BLaER1 treated with 17β-estradiol and CSF1 and Interleukin-3, amounts not matched to agents 10 nM and 100 nM (cell line): ENCODE data around the gene HOMEZ.
A peak's percentile ranks its signal among the peaks of the same experiment; 100 is the strongest.
"Not testable (repeated sequence)": the region's sequence is repeated elsewhere in the genome, so short reads cannot be mapped to it uniquely, and the experiment has no call there.

Experiments
- H3K27ac ChIP-seq, 11 experiments: shearing (Covaris generic); formaldehyde crosslinking; 2 replicates each; pipeline ENCODE4 v1.8.1; 2022
- H3K27me3 ChIP-seq, 11 experiments: shearing (Covaris generic); formaldehyde crosslinking; 2 replicates each; pipeline ENCODE4 v1.8.1; 2022
- H3K36me3 ChIP-seq, 11 experiments: shearing (Covaris generic); formaldehyde crosslinking; 2 replicates each; pipeline ENCODE4 v1.8.1; 2022
- H3K4me1 ChIP-seq, 10 experiments: shearing (Covaris generic); formaldehyde crosslinking; 2 replicates each; pipeline ENCODE4 v1.8.1; 2022
- H3K4me2 ChIP-seq, 11 experiments: shearing (Covaris generic); formaldehyde crosslinking; 2 replicates each; pipeline ENCODE4 v1.8.1; 2022
- H3K4me3 ChIP-seq, 10 experiments: shearing (Covaris generic); formaldehyde crosslinking; 2 replicates each; pipeline ENCODE4 v1.8.1; 2022
- H3K9ac ChIP-seq, 11 experiments: shearing (Covaris generic); formaldehyde crosslinking; 2 replicates each; pipeline ENCODE4 v1.8.1; 2022
- H3K9me3 ChIP-seq, 11 experiments: shearing (Covaris generic); formaldehyde crosslinking; replicated peaks in 1 of 11; 2 replicates each; pipeline ENCODE4 v1.8.1; 2022
- H4K20me1 ChIP-seq, 11 experiments: shearing (Covaris generic); formaldehyde crosslinking; 2 replicates each; pipeline ENCODE4 v1.8.1; 2022
- Cebpa-rat ChIP-seq, 11 experiments: shearing (Covaris generic); IDR thresholded peaks; 2 replicates each; pipeline ENCODE4 v1.8.1; 2022

HOMEZ gene

DNA sequence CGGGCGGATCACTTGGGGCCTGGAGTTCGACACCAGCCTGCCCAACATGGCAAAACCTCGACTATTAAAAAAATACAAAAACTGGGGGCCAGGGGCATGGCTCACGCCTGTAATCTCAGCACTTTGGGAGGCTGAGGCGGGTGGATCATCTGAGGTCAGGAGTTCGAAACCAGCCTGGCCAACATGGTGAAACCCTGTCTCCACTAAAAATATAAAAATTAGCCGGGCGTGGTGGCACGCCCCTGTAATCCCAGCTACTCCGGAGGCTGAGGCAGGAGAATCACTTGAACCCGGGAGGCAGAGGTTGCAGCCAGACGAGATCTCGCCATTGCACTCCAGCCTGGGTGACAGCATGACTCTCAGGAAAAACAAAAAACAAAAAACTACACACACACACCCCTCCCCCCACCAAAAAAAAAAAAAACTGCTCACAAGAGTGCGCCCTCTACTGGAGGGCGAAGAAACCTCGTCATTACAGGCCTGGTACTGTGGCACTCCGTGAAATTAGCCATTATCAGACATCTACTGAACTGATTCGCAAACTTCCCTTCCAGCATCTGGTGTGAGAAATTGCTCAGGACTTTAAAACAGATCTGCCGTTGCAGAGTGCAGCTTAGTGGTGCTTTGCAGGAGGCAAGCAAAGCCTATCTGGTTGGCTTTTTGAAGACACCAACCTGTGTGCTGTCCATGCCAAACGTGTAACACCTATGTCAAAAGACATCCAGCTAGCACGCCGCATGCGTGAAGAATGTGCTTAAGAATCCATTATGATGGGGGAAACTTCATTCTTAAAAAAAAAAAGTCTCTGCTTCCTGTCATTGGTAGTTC is 9.0 kb upstream of the HOMEZ start:
- H3K9me3 ChIP-seq = no peaks in the 10 kb centered on the region
- H3K4me3 ChIP-seq = no peak overlapping the region
- H3K4me2 ChIP-seq = peak overlapping the region in 9 of 11 experiments; percentile 10 to 61 (median 31); a peak in 11 of 22 replicates
- peaks cover 14 to 34% (median 21%) of the 10 kb centered on the region in 11 experiments; a peak in 17 of 22 replicates for H3K36me3 ChIP-seq
- peaks cover 16 to 41% (median 28%) of the 10 kb centered on the region in 10 experiments for H3K4me1 ChIP-seq
- TF ChIP-seq Cebpa-rat (IDR thresholded peaks at IDR 0.05) = no peak
- H3K9ac ChIP-seq = peak overlapping the region in 5 of 11 experiments; percentile 16 to 47 (median 26); a peak in 4 of 22 replicates
- H3K27ac ChIP-seq = peak overlapping the region in 8 of 11 experiments; percentile 32 to 70 (median 53); a peak in 14 of 22 replicates
- no peaks in the 10 kb centered on the region for H3K27me3 ChIP-seq
- H4K20me1 ChIP-seq = no peaks in the 10 kb centered on the region

DNA sequence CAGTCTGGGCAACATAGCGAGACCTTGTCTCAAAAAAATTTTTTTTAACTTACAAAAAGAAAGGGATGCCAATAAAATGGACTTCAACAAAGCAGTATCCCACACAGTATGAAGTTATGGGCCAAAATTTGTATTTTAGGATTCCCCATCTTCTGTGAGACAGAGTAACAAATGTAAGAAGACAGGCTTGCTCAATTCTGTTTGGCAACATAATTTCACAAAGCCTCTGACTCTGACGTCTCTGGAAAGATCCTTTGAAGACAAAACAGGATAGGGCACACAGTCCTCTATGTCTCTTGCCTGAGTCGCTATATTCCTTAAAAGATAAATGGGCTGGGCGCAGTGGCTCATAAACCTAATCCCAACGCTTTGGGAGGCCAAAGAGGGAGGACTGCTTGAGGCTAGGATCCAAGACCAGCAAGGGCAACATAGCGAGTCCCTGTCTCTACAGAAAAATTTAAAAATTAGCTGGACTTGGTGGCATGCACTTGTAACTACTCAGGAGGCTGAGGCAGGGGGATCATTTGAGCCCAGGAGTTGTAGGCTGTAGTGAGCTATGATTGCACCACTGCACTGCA is 1.1 kb upstream of the HOMEZ start:
- Histone ChIP-seq H3K9me3 (no peaks in the 10 kb centered on the region), H3K4me1 (peaks cover 21 to 41% (median 25%) of the 10 kb centered on the region in 10 experiments), H3K9ac (peak overlapping the region; percentile 78 to 93 (median 86)), H3K4me2 (peak overlapping the region; percentile 82 to 92 (median 87)), H4K20me1 (peaks cover 0 to 9% (median 0%) of the 10 kb centered on the region in 11 experiments; a peak in 3 of 22 replicates), H3K27me3 (no peaks in the 10 kb centered on the region), H3K36me3 (peaks cover 0 to 9% (median 0%) of the 10 kb centered on the region in 11 experiments; a peak in 3 of 22 replicates), H3K27ac (peak overlapping the region; percentile 69 to 87 (median 77)), H3K4me3 (peak overlapping the region; percentile 75 to 92 (median 87))
- TF ChIP-seq Cebpa-rat (IDR thresholded peaks at IDR 0.05) = no peak

DNA sequence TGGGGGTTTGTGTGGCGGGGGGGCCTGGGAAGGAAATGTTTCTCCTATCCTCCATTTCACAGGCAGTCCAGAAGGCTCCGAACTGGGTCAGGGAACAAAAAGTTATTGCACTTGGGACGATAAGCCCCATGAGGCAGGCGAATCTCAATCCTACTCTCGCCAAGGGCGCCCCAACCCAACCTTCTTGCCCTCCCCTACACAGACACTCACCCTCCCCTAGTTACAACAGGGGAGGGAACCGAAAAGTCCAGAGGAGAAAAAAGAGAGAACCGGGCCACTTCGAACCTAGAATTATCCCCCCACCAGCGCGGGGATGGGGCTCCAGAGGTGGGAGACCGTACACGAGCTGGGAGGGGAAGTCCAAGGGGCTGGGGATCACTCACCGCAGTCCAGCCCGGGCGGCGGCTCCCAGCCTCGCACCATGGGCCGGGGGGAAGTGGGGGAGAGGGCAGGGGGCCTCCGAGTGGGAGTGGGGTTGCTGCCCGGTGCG is 357 bp downstream of the HOMEZ start:
- H3K27ac ChIP-seq = peak overlapping the region; percentile 63 to 87 (median 79)
- no peaks in the 10 kb centered on the region for H3K9me3 ChIP-seq
- peak overlapping the region; percentile 79 to 97 (median 86) for H3K4me2 ChIP-seq
- H3K4me3 ChIP-seq = peak overlapping the region; percentile 75 to 92 (median 87)
- H3K27me3 ChIP-seq = no peaks in the 10 kb centered on the region
- peaks cover 0 to 19% (median 0%) of the 10 kb centered on the region in 11 experiments; a peak in 4 of 22 replicates for H4K20me1 ChIP-seq
- peaks cover 24 to 45% (median 30%) of the 10 kb centered on the region in 10 experiments for H3K4me1 ChIP-seq
- H3K9ac ChIP-seq = peak overlapping the region; percentile 78 to 93 (median 89)
- peaks cover 0 to 21% (median 0%) of the 10 kb centered on the region in 11 experiments; a peak in 3 of 22 replicates for H3K36me3 ChIP-seq
- no peak for TF ChIP-seq Cebpa-rat (IDR thresholded peaks at IDR 0.05)

DNA sequence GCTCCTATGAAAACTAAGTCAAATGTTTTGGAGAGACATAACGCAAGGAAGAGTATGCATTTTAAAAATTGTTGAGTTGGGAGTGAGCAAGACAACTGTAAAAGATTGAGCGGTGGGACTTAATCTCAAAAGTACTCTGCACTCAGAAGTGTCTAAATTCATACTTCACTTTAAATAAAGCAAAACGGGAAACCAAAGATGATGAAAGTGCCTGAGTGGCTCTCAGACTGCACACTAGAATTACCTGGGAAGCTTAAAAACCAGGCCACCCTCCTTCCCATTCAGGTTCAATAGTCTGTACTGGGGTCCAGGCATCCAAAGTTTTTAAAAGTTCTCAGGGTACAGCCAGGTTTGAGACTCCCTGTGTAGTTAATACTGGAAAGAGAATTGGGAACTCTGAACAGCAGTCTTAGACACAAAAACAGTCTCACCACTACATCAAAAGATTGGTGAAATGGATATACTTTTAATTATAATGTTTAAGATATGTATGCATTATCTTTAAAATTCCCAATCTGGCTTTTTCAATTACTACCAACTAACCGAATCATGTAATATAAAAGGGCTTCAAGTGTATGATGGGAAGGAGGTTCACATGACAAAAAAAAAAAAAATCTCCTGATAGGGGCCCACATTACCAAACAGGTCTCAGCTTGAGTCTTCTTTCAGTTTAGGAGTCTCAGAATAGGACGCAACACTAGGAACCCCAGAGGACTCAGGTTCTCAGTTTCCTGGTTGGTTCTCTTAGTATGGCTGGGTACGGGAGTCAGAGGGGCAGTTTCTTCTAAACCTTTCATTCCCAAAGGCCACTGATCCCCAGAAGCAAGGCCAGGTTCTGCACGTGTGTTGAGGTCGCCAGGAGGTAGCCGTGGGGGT is 1.0 kb downstream of the HOMEZ start:
- no peak for TF ChIP-seq Cebpa-rat (IDR thresholded peaks at IDR 0.05)
- no peaks in the 10 kb centered on the region for H3K27me3 ChIP-seq
- H3K27ac ChIP-seq = peak overlapping the region; percentile 63 to 87 (median 79)

DNA sequence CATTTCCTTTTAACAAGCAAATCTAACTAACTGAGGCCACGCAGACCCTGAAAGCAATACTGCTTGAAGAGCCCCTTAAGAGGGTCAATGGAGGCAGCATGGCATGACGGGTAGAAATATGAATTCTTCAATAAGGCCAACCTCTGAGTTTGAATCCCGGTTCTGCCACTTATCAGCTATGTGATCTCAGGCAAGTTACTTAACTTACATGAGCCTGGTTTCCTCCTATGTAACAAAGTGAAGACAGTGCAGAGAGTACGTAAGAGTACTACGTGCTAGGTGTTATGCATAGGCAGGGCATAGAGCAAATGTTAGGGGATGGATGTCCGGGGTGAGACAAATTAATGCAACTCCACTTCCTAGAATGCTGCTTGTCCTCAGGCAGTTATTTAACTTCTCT is 4.7 kb downstream of the HOMEZ start:
- Histone ChIP-seq H3K4me1 (peaks cover 22 to 43% (median 28%) of the 10 kb centered on the region in 10 experiments), H3K4me2 (no peak overlapping the region), H3K27ac (no peak overlapping the region), H3K36me3 (peaks cover 8 to 50% (median 12%) of the 10 kb centered on the region in 11 experiments; a peak in 21 of 22 replicates), H4K20me1 (peaks cover 0 to 49% (median 0%) of the 10 kb centered on the region in 11 experiments; a peak in 6 of 22 replicates), H3K9ac (no peak overlapping the region; a peak in 1 of 22 replicates), H3K27me3 (no peaks in the 10 kb centered on the region), H3K9me3 (0 out of 22 replicates have a peak, but pooled peaks cover 0 to 4% (median 0%) of the 10 kb centered on the region in 11 experiments), H3K4me3 (no peak overlapping the region)
- TF ChIP-seq Cebpa-rat (IDR thresholded peaks at IDR 0.05) = no peak

More for the DNA sequence above, 1.0 kb downstream of the HOMEZ start:
- H3K9me3 ChIP-seq = no peaks in the 10 kb centered on the region
- H3K9ac ChIP-seq = peak overlapping the region; percentile 78 to 93 (median 89)
- peak overlapping the region; percentile 79 to 97 (median 86) for H3K4me2 ChIP-seq
- H3K4me1 ChIP-seq = peaks cover 30 to 48% (median 37%) of the 10 kb centered on the region in 10 experiments
- peaks cover 0 to 21% (median 0%) of the 10 kb centered on the region in 11 experiments; a peak in 3 of 22 replicates for H3K36me3 ChIP-seq
- peaks cover 0 to 25% (median 0%) of the 10 kb centered on the region in 11 experiments; a peak in 6 of 22 replicates for H4K20me1 ChIP-seq
- H3K4me3 ChIP-seq = peak overlapping the region; percentile 75 to 92 (median 87)

DNA sequence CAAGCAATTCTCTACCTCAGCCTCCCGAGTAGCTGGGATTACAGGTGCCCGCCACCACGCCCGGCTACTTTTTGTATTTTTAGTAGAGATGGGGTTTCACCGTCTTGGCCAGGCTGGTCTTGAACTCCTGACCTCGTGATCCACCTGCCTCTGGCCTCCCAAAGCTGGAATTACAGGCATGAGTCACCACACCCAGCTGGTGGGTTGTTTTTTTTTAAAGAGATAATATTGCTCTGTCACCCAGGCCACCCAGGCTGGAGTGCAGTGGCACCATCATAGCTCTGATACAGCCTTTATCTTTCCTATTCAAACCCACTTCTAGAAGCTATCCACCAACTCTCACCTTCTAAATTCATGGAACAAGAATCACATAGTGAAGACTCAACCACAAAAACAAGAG is 8.0 kb downstream of the HOMEZ start:
- not testable (repeated sequence) for H3K27me3 ChIP-seq, H3K4me3 ChIP-seq, H3K9me3 ChIP-seq, H3K4me2 ChIP-seq, H3K27ac ChIP-seq, H3K9ac ChIP-seq
- Histone ChIP-seq H3K36me3 (peaks cover 16 to 68% (median 23%) of the 10 kb centered on the region in 11 experiments), H3K4me1 (peaks cover 8 to 23% (median 12%) of the 10 kb centered on the region in 10 experiments; a peak in 19 of 20 replicates), H4K20me1 (peaks cover 0 to 48% (median 0%) of the 10 kb centered on the region in 11 experiments; a peak in 6 of 22 replicates)

DNA sequence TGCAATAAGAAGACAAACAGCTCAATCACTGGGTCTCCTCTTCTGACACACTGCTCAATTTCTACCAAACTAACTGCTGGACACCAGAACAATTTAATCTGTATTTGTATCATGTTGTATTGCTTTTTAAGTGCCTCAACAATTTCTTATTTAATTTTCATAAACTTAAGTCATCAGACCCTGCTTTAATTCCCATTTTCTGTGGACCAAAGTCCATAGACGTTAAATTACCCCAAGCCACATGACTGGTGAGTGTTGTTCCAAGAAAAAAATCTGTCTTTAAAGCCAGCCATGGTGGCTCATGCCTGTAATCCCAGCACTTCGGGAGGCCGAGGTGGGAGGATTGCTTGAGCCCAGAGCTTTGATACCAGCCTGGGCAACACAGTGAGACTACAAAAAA is 8.7 kb downstream of the HOMEZ start:
- Histone ChIP-seq H3K4me2 (no peak overlapping the region), H3K27ac (no peak overlapping the region), H3K4me3 (no peak overlapping the region), H3K36me3 (peaks cover 16 to 66% (median 23%) of the 10 kb centered on the region in 11 experiments), H3K4me1 (peaks cover 1 to 19% (median 12%) of the 10 kb centered on the region in 10 experiments; a peak in 18 of 20 replicates), H4K20me1 (peaks cover 0 to 48% (median 0%) of the 10 kb centered on the region in 11 experiments; a peak in 6 of 22 replicates), H3K9ac (no peak overlapping the region), H3K9me3 (0 out of 22 replicates have a peak, but pooled peaks cover 0 to 7% (median 0%) of the 10 kb centered on the region in 11 experiments), H3K27me3 (no peaks in the 10 kb centered on the region)
- TF ChIP-seq Cebpa-rat (IDR thresholded peaks at IDR 0.05) = no peak

DNA sequence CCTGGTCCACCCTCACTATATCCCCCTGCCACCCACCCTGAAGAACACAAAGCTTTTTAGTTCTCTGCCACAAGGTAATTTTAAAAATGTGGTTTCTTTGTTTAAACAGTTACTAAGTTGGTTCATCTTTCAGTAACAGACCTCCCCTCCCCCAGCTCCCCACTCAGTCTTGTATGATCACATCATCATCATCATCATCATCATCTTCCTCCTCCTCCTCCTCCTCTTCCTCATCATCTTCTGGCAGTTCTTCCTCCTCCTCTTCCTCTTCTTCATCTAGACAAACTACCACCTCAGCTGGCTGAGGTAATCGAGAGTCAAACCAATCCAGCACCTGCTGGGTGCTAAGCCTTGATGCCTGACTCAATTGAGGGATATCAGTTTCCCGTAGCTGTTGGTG is 10.5 kb downstream of the HOMEZ start:
- Histone ChIP-seq H3K4me1 (peaks cover 0 to 11% (median 7%) of the 10 kb centered on the region in 10 experiments; a peak in 16 of 20 replicates), H3K27ac (no peak overlapping the region), H3K9me3 (0 out of 22 replicates have a peak, but pooled peaks cover 0 to 7% (median 0%) of the 10 kb centered on the region in 11 experiments), H4K20me1 (peaks cover 0 to 37% (median 0%) of the 10 kb centered on the region in 11 experiments; a peak in 6 of 22 replicates), H3K9ac (no peak overlapping the region), H3K36me3 (peaks cover 16 to 52% (median 23%) of the 10 kb centered on the region in 11 experiments), H3K4me2 (no peak overlapping the region; a peak in 1 of 22 replicates), H3K27me3 (no peaks in the 10 kb centered on the region), H3K4me3 (no peak overlapping the region)
- TF ChIP-seq Cebpa-rat (IDR thresholded peaks at IDR 0.05) = no peak
